ENCODE data around the gene ARHGAP19.

DNA sequence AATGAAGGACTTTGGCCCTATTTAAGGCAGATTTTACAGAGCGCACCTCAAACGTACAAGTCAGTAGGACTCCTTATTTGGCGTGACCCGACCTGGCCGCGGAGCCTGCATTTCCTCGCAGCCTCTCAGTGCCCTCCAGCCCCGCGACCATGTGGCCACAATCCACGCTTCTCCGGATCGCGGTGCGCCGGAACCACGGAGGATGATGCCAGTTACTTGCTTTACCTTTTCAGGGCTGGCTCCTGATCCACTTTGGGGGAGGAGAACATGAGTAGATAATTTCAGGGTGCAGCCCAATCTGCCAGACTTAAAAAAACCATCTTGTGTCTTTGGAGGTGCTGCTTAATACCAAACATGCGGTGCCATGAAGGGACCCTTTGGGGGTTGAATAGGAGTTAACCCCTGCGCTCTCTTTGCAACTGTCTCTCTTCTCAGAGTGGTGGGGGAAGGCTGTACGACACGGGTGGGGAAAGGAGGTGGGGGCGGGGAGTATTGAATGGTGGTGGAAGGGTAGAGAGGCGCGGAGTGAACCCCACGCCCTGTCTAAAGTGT, 28.1 kb upstream of the ARHGAP19 start:
- TF ChIP-seq, protein P1, sequence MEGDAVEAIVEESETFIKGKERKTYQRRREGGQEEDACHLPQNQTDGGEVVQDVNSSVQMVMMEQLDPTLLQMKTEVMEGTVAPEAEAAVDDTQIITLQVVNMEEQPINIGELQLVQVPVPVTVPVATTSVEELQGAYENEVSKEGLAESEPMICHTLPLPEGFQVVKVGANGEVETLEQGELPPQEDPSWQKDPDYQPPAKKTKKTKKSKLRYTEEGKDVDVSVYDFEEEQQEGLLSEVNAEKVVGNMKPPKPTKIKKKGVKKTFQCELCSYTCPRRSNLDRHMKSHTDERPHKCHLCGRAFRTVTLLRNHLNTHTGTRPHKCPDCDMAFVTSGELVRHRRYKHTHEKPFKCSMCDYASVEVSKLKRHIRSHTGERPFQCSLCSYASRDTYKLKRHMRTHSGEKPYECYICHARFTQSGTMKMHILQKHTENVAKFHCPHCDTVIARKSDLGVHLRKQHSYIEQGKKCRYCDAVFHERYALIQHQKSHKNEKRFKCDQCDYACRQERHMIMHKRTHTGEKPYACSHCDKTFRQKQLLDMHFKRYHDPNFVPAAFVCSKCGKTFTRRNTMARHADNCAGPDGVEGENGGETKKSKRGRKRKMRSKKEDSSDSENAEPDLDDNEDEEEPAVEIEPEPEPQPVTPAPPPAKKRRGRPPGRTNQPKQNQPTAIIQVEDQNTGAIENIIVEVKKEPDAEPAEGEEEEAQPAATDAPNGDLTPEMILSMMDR (IDR thresholded peaks at IDR 0.05) = no peak
- TF ChIP-seq POLR2A (IDR thresholded peaks at IDR 0.05) = no peak
